Left renal cortex interstitium (tissue), 4 donors: ENCODE measurements around the gene C1QTNF3. TPM values are rescaled to one million over a fixed set of nuclear protein-coding genes. Genes with fewer than 3 reads are reported as not detected.
"Not testable (repeated sequence)": the region's sequence is repeated elsewhere in the genome, so short reads cannot be mapped to it uniquely, and the experiment has no call there.

Source experiments
- DNase-seq, 4 donors: peaks; one replicate each; pipeline ENCODE4 v3.0.0-alpha.2; 2013; ENCODE audit warnings: low read depth in 4 of 4, low spot score in 2 of 4, missing footprints in 1 of 4
- polyA plus RNA-seq, 4 donors: library from polyadenylated mRNA; unstranded; fragments of 120-200 nt; gene quantifications; one replicate each; pipeline ENCODE4 v1.2.1, GENCODE V29; 2013; ENCODE audit not compliant: insufficient read length in 4 of 4

The C1QTNF3 gene
- polyA plus RNA-seq, 4 donors: 46.4 to 73.6 (median 55.9) TPM

DNA sequence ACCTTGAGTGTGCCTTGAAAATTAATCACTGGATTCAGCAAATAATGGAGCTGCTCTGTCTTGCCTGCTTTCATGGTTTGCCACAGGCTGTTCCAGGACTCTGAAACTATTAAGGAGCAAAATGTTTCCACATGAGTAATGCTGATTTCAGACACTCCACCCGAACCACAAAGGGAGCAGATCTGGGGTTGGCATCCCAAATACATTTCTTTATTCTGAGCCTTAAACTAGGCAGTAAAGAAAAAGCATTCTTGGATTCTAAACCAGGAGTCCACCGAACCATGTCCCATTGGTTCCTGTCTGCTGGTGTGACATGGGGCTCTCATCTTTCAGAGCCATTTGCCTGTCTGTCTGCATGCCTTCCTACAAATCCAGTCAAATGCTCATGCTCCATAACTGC is 10.1 kb upstream of the C1QTNF3 start:
- no peak for DNase-seq

DNA sequence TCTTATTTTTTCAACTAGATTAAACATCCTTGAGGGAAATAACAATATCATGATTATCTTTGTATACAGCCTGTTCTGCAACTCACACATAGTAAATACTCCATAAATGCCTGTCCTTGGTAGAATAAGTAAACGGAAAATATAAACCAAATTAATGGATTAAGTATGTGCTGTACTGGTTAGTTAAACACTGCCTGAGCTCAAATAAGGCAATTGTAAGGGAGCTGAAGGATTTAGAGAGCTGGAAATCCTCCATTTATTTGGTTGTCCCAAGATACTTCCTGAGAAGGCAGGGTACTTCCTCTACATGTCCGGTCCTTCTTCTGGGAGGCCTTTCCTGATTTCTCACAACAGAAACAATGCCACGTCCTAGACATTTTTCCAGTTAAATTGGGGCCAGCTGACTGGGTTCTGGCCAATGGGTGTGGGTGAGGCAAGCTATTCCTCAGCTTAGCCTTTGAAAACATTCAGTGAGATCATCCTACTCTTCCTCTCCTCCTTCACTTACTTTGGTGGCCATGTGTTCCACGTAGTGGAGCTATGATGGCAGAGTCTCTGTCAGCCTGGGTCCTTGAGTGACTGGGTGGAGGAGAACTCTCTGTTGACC is 8.5 kb upstream of the C1QTNF3 start:
- no peak for DNase-seq

DNA sequence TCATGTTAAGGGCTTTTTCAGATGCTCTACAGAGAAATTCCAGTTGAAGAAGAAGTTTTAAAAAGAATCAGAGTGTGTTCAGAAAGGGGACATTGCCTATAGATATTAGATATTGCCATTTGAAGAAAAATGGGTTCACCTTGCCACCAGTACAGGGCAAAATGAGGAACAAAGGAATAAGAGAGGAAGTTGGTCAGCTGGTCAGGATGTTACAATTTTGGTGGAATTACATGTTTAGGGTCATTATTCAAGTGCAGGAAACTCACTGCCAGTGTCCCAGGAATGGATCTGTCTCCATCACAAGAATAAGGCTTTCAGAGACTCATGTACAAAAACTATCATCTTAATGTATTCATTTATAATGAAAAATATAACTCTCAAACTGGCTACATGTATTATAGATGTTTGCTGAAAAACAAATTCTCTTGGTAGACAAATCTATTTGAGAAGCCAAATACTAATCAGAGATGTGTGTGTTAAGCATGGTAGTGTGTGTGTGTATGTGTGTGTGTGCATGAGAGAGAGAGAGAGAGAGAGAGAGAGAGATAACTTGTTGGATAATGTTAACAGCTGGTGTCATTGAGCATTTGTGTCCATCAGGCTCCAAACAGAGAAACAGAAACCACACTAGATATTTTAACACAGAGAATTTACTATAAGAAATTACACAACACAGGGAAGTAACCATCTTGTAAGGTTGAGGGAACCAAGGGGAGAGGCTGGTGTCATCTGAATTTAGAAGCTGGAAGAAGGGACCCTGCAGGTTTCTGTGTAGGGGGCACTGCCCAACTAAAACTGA is 5.0 kb upstream of the C1QTNF3 start:
- no peak for DNase-seq

DNA sequence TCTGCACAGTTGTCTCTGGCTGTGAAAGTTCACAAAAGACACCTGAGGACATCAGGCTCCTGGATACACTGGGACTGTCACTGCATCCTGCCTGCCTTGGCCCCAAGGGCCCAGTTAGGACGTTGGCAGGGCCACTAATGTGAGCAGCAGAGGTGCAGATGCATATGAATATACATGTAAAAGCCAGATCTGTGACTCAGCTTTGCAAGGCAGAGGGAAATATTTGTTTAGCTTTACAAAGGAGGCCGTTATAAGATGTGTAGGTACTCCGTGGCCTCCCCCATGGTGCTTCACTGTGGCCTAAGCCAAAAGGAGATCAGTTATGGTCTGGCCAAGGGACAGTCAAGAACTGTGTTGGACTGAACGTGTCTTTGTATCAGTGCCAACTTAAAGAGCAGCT is 4.1 kb upstream of the C1QTNF3 start:
- no peak for DNase-seq

DNA sequence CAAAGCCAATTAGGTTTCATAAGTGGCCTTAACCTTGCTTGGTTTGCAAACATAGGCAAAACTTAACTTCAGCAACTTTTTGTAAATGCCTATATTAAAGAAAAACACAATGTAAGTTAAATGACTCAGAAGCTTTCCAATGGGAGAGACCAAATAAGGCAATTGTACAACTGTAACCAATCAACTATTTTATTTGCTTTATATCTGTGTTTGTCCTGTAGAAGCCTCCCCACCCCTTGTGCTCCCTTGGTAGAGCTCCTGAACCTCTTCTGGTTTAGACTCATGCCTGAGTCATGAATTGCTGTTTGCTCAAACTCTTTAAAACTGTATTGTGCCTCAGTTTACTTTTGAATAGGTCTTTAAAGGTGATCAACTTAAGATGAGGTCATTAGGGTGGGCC is 3.0 kb upstream of the C1QTNF3 start:
- no peak for DNase-seq

DNA sequence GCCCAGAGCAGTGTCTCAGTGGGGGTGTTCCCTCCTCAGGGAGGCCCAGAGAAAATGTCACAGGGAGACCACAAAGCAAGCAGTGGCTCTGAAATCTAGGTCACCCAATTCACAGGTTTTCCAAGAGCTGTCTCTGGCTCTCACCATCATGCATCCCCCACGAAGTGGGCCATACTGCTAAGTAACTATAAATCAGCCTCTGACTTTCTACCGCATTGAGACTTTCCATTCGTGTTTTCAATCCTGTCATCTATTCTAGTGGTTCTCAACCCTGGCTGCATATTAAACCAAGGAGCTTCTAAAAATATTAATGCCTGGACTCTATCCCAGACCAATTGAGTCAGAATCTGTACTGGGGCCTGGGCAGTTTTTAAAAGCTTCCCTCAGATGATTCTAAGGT is 2.0 kb upstream of the C1QTNF3 start:
- DNase-seq: no peak

DNA sequence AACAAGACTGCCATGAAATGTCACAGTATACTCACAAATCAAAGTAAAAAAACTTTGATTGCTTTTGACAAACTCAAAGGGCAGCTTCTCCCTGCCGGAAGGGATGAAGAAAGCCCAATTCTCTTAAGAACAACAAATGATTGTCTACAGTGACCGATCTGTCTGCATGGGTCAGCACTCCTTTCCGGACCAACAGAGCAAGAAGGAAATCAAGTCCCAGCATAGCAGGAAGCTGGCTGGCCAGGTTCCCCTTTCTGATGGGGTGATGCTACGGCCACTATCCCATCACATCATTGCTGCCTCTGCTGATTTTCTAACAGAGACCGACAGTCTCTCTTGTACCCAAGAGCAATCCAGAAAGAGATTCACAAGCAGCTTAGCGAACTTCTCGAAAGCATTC is 692 bp downstream of the C1QTNF3 start:
- peak in 3 of 4 donors; percentile 34 to 47 (median 37) for DNase-seq

DNA sequence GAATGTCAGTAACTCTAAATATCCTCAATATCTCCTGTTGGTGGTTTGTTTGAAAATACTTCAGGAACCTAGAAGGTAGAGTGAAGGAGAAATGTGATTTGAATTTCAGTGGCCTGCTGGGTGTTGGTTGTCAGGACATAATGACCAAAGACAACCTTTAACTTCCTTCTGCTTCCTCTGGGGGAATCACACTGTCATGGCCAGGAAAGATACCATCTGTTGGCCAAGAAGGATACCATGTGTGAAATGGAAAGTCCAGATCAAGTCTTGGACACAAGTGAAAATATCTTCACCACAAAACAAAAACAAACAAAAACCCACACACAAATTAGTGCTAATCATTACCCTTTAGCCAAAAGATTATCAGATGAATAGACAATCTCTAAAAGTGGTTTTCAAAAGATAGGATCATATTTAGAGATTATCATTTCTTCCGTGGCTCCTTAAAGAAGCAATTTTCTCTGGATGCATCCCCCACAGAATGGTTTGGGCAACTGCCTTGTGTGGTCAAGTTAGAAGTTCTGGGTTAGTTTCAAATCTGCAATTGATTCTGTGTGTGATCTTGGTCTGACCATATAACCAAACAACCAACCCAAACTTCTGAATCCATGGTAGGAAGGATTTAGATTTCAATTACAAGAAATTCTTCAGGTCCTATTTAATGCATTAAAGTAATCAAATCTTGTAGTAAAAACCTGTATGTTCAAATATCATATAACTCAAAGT is 1.6 kb downstream of the C1QTNF3 start:
- no peak for DNase-seq

DNA sequence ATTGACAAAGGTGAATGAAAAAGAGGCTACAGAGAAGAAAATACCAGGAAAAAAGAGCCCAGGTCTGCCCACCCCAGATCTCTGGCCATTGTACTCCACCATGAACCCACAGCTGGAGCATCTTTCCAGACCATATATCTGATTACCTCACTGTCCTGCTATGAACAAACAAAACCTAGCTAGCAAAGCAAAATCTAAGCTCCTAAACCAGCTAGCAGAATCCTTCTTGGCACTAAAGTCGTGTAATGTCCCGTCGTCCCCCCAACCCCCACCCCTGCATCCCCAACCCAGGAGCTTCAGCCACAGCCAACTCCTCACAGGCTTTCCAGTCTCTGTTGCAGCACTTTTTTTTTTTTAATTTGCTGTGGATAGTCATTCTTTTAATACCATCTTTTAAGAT is 2.5 kb downstream of the C1QTNF3 start:
- no peak for DNase-seq

DNA sequence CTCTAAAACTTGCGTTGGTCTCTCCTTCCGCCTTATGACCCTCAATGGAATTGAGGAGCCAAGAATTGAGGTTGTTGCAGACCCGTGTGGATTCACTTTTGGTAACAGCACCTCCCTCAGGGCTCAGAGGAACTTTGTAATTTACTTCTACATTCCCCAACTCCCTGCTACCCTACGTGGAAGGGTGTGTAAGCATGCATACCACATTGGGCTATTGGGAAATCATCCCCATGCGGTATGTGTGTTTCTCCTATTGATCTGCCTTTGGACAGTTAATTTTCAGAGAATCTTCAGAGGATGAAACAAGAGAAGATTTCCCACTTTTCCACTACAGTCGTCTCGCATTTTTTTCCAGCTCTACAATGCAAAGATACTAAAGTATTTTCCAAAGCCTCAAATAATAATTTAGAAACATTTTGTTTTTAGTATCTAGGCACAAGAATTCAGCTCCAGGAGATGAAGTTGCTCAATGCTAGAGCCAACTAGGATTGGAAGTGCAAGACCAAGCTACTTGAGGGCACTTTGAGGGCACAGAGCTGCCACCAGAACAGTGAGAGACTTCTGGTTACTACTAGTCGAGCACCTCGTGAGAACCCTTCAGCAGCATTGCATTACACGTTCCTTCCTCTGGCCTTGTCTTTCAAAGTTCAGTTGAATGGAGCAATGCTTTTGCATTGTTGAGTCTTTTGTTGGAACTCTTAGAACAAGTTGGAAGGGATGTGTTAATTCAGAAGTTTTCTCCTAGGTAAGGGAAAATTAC is 3.4 kb downstream of the C1QTNF3 start:
- no peak for DNase-seq

DNA sequence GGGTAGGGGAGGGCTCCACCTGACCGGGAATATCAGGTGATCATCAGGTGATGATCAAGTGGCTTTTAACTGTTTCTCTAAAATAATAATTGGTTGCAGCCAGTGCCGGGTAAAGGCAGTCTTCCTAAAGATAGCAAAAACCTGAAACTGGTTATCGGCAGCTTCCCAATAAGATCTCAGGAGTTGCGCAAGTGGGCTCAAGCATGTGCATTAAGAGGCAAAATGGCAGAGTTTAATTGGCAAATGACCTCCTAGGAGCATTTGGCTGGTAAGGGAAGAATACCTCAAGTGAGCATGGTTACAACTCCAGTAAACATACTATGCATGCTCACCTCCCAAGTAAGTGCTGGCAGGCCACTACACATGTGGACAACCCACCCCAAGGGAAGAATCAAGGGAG is 4.2 kb downstream of the C1QTNF3 start:
- DNase-seq: no peak

DNA sequence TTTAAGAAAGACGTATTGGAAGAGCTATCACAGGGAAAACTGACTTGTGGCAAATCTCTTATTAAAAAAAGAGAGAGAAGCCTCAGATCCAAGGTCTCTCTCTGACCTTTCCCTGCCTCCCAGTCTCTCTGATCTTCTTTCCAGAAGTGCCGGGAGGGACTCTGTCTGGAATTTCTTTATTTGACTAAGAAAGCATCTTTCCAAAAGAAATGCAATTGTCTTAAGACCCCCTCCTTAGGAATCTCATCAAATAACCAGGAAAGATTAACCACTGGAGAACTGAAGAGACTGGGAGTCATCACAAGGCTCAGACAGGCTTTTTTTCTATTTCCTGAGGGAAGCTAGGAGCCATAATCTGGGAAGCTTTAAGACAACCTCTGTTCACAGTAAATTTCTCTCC is 4.6 kb downstream of the C1QTNF3 start:
- no peak for DNase-seq

DNA sequence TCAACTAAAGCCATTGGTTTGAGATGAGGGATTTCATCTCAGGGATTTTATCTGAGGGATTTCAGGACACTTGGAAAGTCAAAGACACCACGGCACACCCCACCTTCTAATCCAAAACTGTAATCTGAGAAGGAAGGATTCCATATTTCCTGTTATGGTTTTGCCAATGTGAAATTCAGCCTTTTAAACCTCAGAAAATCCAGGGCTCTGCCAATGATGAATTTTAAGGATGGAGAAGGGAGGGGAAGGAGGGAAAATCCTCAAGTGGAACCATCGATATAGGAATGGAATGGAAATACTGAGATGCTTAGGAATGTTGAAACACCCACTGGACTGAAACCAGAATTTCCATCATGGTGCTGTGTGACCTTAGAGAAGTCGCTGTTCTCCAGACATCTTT is 5.3 kb downstream of the C1QTNF3 start:
- no peak for DNase-seq

DNA sequence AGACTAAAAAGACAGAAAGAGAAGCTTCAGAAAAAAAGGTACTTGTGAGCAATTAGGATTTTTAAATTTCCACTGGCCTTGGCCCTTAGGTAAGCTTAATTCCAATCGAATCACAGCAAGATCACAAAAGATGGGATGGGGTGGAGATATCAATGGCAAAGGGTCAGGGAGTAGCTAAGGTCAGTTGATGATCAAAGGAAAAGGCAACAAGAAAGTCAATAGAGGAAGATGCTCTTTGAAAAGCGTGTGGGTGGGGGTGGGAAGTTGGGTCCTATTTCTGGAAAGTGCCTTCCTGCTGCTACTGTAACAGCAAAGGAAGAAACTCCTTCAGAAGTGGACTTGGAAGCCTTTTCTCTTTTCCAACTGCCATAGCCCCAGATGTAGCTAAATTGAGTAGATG is 7.3 kb downstream of the C1QTNF3 start:
- no peak for DNase-seq

DNA sequence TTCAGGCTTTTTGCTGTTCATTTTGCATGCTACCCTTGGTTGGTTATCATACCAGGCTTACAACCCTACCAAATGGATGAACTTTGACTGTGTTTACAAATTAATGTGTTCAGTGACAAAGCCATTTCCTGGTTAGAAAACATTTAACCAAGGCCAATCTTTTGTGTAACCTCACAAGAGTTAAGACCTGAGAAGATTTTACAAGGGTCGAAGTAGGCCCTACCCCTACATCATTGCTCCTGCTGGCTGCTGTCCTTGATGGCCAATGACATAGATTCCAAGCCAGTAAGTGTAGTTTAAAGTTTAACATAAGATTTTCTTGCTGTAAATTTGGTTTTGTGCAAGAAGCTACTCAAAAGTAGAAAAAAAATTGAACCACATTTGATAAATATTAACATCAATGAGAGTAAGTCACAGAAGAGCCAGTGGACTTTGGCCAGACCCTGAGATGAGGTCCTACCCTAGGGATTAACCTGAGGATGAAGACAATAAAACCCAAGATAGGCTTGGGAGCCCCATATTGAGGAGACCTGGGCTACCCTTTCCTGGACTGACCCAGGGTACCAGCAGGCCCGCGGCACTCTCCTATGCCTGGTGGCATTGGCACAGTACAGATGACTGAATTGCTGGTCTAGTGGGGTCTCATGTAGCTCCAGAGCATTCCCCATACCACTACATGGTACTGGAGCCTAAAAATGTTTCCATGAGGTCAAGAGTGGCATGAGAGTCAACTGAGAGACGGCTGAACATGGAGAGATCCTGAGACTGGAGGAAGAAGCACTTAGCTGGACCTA is 8.3 kb downstream of the C1QTNF3 start:
- no peak for DNase-seq

DNA sequence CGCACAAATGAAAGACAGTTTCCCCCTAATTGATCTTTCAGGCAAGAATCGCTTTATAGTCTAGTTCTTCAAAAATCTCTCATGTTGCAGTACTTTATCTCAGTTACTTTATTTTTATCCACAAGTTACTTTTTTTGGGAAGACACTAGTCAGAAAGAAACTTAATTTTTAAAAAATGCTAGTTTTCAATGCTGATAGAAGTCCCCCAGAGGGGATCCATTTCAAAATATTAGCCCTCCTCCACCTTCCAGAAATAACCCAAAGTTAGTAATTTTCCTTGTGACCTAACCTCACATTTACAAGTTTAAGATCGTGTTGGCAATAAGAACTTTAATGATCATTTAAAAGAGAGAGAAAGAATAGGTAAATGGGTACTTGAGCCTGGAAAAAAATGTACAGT is 11.0 kb downstream of the C1QTNF3 start:
- DNase-seq: no peak

DNA sequence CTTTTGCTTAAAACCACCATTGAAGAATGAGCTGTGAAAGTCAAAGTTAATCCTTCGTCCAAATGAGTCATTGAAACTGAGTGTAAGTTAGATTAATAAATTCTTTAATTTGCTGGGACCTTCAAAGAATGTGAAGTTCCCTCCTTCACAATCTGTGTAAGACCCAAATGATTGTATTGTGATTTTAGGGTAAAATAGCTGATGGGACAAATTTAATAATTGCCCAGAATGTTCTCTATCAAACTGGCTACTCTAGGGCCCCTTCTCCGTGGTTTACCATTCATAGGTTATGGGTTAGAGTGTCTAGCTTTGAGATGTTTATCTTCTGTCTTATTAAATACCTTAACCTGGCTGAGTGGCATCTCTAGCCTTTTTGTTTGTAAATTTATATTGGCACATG is 11.9 kb downstream of the C1QTNF3 start:
- DNase-seq: no peak

DNA sequence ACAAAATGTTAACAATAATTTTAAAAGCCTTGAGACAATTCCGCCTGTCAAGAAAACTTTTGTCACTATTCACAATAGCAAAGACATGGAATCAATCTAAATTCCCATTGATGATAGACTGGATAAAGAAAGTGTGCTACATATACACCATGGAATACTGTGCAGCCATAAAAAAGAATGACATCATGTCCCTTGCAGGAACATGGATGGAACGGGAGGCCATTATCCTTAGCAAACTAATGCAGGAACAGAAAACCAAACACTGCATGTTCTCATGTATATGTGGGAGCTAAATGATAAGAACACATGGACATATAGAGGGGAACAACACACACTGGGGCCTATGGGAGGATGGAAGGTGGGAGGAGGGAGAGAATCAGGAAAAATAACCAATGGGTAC is 12.4 kb downstream of the C1QTNF3 start:
- not testable (repeated sequence) for DNase-seq

DNA sequence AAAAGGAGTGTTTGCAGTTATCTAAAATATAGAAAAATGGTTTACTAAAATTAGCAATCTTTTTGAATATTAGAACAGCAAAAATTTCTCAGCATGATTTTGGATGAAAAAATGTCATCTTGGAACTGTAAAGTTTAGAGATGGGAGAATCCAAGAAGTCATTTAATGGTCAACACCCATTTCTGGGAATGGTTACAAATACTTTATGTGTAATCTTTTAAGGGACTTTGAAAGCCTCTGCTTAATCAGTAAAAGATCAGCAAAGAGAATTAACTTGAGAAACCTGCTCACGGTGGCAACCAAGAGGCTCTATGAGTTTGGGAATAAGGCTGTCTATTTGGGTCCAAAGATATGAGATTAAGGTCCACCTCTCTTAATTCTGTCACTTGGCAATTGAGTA is 13.0 kb downstream of the C1QTNF3 start:
- no peak for DNase-seq

DNA sequence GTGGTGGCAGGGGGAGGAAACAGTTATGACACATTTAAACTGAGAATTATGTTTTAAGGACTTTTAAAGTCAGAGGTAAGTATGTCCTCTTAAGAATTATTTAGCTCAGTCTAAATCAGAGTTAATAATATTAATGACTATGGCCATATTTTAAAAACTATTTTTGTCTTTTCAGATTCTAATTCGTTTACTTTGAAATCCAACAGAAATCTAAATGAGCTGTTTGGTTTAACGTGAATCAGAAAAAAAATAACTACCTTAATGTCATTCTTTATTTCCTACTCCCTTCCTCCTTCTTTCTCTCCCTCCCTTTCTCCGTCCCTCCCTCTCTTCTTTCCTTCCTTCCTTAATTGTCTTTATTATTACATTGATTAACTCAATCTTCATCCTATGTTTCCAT is 14.7 kb downstream of the C1QTNF3 start:
- DNase-seq: no peak
